Prostate gland (tissue), 2 donors: ENCODE measurements around the gene ASPDH. TPM values are rescaled to one million over a fixed set of nuclear protein-coding genes. Genes with fewer than 3 reads are reported as not detected.

ENCODE experiments used
- DNase-seq: peaks from one replicate; pipeline ENCODE4 v3.0.0-alpha.2; 2019; ENCODE audit warnings: low spot score
- H3K27ac ChIP-seq, 2 donors: fragments of 200-600 bp; sonication (generic); 2 replicates each; pipeline ENCODE4 v1.5.1; 2017 to 2019
- H3K27me3 ChIP-seq: fragments of 200-600 bp; sonication (generic); replicated peaks from 2 replicates; pipeline ENCODE4 v1.5.1; 2019; ENCODE audit not compliant: insufficient read depth
- H3K36me3 ChIP-seq, 2 donors: fragments of 200-600 bp; sonication (generic); 1 replicate in 1 of 2; 2 replicates in 1 of 2; pipeline versions ENCODE4 v1.5.1 to v1.8.1; 2017 to 2019
- H3K4me1 ChIP-seq: fragments of 200-600 bp; sonication (generic); replicated peaks from 2 replicates; pipeline ENCODE4 v1.5.1; 2019
- H3K4me3 ChIP-seq, 2 donors: fragments of 200-600 bp; sonication (generic); 2 replicates each; pipeline ENCODE4 v1.5.1; 2017 to 2019
- H3K9me3 ChIP-seq: fragments of 200-600 bp; sonication (generic); 2 replicates; pipeline ENCODE4 v1.5.1; 2017
- POLR2A ChIP-seq: fragments of 450-650 bp; IDR thresholded peaks from one replicate; pipeline ENCODE4 v1.6.1; 2016; ENCODE audit warnings: antibody characterized with exemption, mild to moderate bottlenecking
- POLR2AphosphoS5 ChIP-seq: sonication (generic); formaldehyde crosslinking; IDR thresholded peaks from one replicate; pipeline ENCODE4 v1.6.1; 2017; ENCODE audit warnings: antibody characterized with exemption
- WGBS: methylation state at CpG from one replicate; pipeline ENCODE4 v1.1.5; 2018; 5-methylcytosine and 5-hydroxymethylcytosine counted together
- intact Hi-C: fragments of 100-400 bp; cut with DNase I; formaldehyde crosslinking; loops from one replicate; pipeline ENCODE4 v1.14.2; 2022
- total RNA-seq, 2 donors: library from RNA; depleted of rRNA; stranded (reverse); fragments of >200 nt; gene quantifications; one replicate each; pipeline ENCODE4 v1.1.0, GENCODE V29; 2016
- TF ChIP-seq, protein P1 (sequence below), 4 experiments: fragments of 200-600 bp in 2 of 4; fragments of 450-650 bp in 2 of 4; sonication (generic) in 2 of 4; IDR thresholded peaks; 1 replicate in 3 of 4; 2 replicates in 1 of 4; pipeline ENCODE4 v1.5.1; 2016 to 2019; ENCODE audit warnings: antibody characterized with exemption in 4 of 4, mild to moderate bottlenecking in 2 of 4, moderate library complexity in 2 of 4

Gene ASPDH
- total RNA-seq, 2 donors from 2014 or later: not detected

DNA sequence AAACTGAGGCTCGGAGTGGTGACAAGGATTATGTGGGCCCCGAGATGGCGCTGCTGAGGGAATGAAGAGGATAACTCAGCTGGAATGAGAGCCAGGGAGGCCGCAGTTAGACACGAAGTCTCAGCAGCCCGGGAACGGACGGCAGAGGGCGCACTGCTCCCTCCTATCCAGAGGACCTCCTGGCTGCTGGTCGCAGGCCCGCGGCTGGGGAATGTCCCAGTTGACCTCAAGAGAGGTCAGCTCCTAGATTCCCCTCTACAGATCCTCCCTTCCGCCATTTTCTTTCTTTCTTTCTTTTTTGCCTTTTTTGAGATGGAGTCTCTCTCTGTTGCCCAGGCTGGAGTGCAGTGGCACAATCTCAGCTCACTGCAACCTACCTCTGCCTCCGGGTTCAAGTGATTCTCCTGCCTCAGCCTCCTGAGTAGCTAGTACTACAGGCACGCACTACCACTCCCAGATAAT lies 24.1 kb upstream of the ASPDH start:
- Histone ChIP-seq H3K36me3 (no peaks in the 10 kb centered on the region), H3K4me3 (no peak overlapping the region), H3K27ac (no peak overlapping the region), H3K9me3 (no peaks in the 10 kb centered on the region), H3K27me3 (no peaks in the 10 kb centered on the region), H3K4me1 (no peaks in the 10 kb centered on the region)
- intact Hi-C loops: loop anchor here (5.0 kb wide), 1 partner anchor 245 kb away; no protein-coding TSS in a partner anchor
- WGBS: 28% methylated on average over 15 of the region's 15 CpGs
- DNase-seq: peak; percentile 43
- TF ChIP-seq, protein P1, sequence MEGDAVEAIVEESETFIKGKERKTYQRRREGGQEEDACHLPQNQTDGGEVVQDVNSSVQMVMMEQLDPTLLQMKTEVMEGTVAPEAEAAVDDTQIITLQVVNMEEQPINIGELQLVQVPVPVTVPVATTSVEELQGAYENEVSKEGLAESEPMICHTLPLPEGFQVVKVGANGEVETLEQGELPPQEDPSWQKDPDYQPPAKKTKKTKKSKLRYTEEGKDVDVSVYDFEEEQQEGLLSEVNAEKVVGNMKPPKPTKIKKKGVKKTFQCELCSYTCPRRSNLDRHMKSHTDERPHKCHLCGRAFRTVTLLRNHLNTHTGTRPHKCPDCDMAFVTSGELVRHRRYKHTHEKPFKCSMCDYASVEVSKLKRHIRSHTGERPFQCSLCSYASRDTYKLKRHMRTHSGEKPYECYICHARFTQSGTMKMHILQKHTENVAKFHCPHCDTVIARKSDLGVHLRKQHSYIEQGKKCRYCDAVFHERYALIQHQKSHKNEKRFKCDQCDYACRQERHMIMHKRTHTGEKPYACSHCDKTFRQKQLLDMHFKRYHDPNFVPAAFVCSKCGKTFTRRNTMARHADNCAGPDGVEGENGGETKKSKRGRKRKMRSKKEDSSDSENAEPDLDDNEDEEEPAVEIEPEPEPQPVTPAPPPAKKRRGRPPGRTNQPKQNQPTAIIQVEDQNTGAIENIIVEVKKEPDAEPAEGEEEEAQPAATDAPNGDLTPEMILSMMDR (IDR thresholded peaks at IDR 0.05): peak in 3 of 4 experiments; percentile 45 to 54 (median 50)
- TF ChIP-seq POLR2A: no peak

DNA sequence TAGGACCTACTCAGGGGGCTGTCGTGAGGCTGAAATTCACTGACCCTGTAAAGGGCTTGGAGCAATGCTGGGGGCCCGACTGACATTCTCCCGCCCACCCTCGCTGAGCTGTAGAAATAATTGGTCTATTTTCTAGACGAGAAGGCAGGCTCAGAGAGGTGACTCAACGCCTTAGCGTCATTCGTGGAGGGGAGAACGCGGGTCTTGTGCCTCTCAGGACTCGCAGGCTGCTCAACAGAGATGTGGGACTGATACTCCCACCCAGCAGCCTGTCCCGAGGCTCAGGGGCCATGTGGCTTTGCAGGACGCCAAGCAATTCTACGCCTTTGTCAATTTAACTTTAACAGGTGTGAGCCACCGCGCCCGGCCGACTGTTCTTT lies 23.6 kb upstream of the ASPDH start:
- intact Hi-C loops: loop anchor here (5.0 kb wide), 1 partner anchor 245 kb away; no protein-coding TSS in a partner anchor
- TF ChIP-seq, protein P1 (IDR thresholded peaks at IDR 0.05): no peak
- no peak for TF ChIP-seq POLR2AphosphoS5
- TF ChIP-seq POLR2A: no peak
- no peaks in the 10 kb centered on the region for H3K4me1 ChIP-seq
- H3K9me3 ChIP-seq: no peaks in the 10 kb centered on the region
- H3K4me3 ChIP-seq: no peak overlapping the region
- H3K36me3 ChIP-seq: no peaks in the 10 kb centered on the region
- WGBS: 80% methylated on average over 18 of the region's 18 CpGs
- no peak for DNase-seq
- no peak overlapping the region for H3K27ac ChIP-seq
- H3K27me3 ChIP-seq: no peaks in the 10 kb centered on the region

DNA sequence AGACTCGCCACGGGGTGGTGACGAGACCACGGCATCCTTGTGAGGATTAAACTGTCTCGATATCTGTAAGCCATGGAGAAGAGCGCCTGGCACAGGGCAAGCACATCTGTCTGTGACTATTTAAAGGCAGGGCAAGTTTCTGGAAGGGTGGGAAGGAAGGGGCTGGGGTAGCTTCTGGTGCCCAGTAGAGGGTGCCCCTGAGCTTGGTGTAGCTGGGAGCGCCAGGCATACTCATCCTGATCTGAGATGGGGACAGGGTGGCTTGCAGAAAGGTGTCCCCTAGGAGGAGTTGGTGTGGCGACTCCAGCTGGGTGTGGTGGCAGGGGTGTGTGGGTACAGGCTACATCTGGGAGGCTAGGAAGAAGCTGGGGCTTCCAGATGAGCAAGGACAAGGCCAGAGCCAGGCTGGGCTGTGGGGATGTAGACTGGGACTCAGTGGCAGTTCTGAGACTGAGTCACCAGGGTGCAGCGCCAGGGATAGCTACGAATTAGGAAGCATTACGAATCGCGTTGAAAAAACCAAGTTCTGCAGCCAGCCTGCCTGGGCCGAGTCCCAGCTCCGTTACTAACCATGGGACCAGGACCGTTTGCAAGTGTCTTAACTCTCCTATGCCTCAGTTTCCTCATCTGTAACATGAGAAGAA lies 23.1 kb upstream of the ASPDH start:
- Histone ChIP-seq H3K27ac (no peak overlapping the region), H3K9me3 (no peaks in the 10 kb centered on the region), H3K4me3 (no peak overlapping the region), H3K4me1 (no peaks in the 10 kb centered on the region), H3K36me3 (no peaks in the 10 kb centered on the region), H3K27me3 (no peaks in the 10 kb centered on the region)
- no peak for DNase-seq
- TF ChIP-seq, protein P1 (IDR thresholded peaks at IDR 0.05): no peak
- TF ChIP-seq POLR2AphosphoS5: no peak
- 92% methylated on average over 16 of the region's 16 CpGs for WGBS
- intact Hi-C loops: loop anchor here (5.0 kb wide), 1 partner anchor 246 kb away; no protein-coding TSS in a partner anchor

DNA sequence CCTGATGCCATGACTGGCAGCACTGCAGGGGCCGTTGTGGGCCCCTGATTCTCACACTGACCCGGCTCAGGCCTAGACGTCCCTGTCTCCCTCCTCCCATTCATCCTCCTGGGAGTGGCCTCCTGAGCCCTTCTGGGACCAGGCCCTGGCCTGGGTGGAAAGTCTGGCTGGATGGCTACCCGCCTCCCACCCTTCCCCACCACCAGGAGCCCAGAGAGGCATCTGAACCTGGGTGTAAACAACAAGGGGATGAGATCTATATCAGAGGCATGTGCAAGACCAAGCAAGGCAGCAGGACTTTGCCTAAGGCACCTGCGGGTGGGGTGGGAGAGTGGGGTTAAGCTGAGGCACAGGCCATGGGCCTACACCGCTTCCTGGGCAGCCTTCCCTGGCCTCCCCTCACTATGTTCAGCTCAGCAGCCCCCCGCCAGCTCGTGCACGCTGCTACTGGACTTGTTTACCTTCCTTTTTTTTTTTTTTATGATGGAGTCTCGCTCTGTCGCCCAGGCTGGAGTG lies 22.0 kb upstream of the ASPDH start:
- Histone ChIP-seq H3K4me1 (no peaks in the 10 kb centered on the region), H3K4me3 (no peak overlapping the region), H3K27ac (no peak overlapping the region), H3K27me3 (peaks cover 4% of the 10 kb centered on the region), H3K9me3 (no peaks in the 10 kb centered on the region), H3K36me3 (no peaks in the 10 kb centered on the region)
- no peak for TF ChIP-seq POLR2A
- TF ChIP-seq, protein P1 (IDR thresholded peaks at IDR 0.05): no peak
- no peak for TF ChIP-seq POLR2AphosphoS5
- no peak for DNase-seq
- 67% methylated on average over 11 of the region's 11 CpGs for WGBS
- intact Hi-C loops: loop anchor here (5.0 kb wide), 1 partner anchor 247 kb away; no protein-coding TSS in a partner anchor

DNA sequence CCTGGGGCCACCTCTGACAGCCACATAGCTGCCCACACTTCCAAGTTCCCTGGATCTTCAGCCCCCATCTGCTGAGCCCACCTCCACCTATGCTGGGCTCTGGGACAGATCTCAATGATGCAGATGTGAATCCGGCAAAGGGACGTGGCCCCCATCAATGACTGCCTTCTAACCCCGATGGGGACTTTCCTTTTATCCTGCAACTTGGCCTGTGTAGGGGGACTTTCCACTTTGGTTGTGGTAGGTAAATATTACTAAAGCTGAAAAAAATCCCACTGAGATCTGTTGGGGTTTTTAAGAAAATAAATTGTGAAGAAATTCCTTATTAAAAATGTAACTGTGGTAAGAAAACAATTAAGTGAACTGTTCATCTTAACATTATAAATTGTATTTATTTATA lies 20.8 kb upstream of the ASPDH start:
- intact Hi-C loops: no loop called here

More for the DNA sequence above, 20.8 kb upstream of the ASPDH start:
- Histone ChIP-seq H3K4me1 (no peaks in the 10 kb centered on the region), H3K4me3 (no peak overlapping the region), H3K36me3 (no peaks in the 10 kb centered on the region), H3K27ac (no peak overlapping the region), H3K9me3 (no peaks in the 10 kb centered on the region), H3K27me3 (peaks cover 14% of the 10 kb centered on the region)
- WGBS: 76% methylated on average over 3 of the region's 3 CpGs
- TF ChIP-seq, protein P1 (IDR thresholded peaks at IDR 0.05): no peak
- TF ChIP-seq POLR2AphosphoS5 (no peak), POLR2A (no peak)
- DNase-seq: no peak
